ENCODE results near the gene OR1F1. TPM values are rescaled to one million over a fixed set of nuclear protein-coding genes. Genes with fewer than 3 reads are reported as not detected.

Gene OR1F1
- total RNA-seq, 1 experiment from 2014 or later = not detected

DNA sequence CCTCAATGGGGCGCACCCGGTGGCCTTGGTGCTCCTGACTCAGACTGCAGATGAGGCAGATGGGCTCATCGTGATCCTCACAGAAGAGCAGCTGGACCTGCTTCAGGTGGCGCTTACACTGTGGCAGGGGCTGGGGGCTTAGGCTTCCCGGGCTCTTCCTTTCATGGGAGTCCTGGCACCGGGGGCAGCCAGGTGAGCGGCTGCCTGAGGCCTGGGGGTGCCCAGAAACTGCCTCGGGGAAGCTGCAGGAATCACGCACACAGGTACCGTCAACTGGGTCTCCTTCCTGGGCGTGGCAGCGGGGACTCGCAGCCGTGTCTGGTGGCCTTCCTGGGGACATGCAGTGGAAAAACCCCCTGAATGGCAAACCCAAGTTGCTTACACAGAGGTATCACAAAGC is 61.4 kb downstream of the OR1F1 start:
- Histone ChIP-seq H3K27ac (ENCODE audit: low read depth, low read length, poor library complexity, severe bottlenecking) (no peak overlapping the region), H3K9me3 (ENCODE audit: low read depth, low read length, poor library complexity, severe bottlenecking) (no peaks in the 10 kb centered on the region), H3K36me3 (ENCODE audit: insufficient read depth, low read length, poor library complexity, severe bottlenecking) (no peaks in the 10 kb centered on the region), H3K27me3 (replicated peaks; ENCODE audit: insufficient read depth, low read depth, low read length, poor library complexity) (no peaks in the 10 kb centered on the region), H3K4me3 (ENCODE audit: low read depth, low read length, poor library complexity, severe bottlenecking) (no peak overlapping the region), H3K4me1 (ENCODE audit: insufficient read depth, low read length, poor library complexity, severe bottlenecking) (no peaks in the 10 kb centered on the region)
- intact Hi-C loops (cut with micrococcal nuclease; ENCODE audit: unreplicated experiment) = no loop called here
- DNase-seq (ENCODE audit: low spot score) = no peak
- ChIA-PET CTCF (no interaction called here), POLR2A (ENCODE audit: low non-redundant PET) (no interaction called here)
- TF ChIP-seq CTCF (conservative IDR thresholded peaks at IDR 0.05; ENCODE audit: low read depth, low read length) = no peak
- no peak for TF ChIP-seq EZH2 (IDR thresholded peaks at IDR 0.05; ENCODE audit: borderline replicate concordance, low read depth, low read length, poor library complexity, severe bottlenecking)
- no TSS peak for BruUV-seq (replicated peaks)

DNA sequence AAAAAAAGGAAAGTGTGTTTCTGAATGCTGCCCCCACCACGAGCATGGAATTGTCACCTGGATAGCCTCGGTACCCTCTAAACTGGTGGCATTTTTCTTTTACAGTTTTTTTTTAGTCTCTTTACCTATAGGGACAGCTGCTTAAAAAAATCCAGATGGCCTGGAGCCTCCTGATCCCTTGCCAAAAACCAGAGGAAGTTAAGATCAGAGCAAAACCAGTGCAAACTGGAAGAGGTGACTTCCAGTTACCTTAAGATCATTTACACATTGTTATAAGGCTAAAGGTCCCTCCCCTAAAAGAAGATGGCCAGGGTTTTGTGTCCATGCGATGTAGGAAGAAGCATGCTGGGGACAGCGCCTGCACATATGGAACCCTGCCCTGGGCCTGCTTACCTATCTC is 65.0 kb downstream of the OR1F1 start:
- Histone ChIP-seq H3K27ac (ENCODE audit: low read depth, low read length, poor library complexity, severe bottlenecking) (no peak overlapping the region), H3K36me3 (ENCODE audit: insufficient read depth, low read length, poor library complexity, severe bottlenecking) (no peaks in the 10 kb centered on the region), H3K4me1 (ENCODE audit: insufficient read depth, low read length, poor library complexity, severe bottlenecking) (no peaks in the 10 kb centered on the region), H3K9me3 (ENCODE audit: low read depth, low read length, poor library complexity, severe bottlenecking) (no peaks in the 10 kb centered on the region), H3K27me3 (replicated peaks; ENCODE audit: insufficient read depth, low read depth, low read length, poor library complexity) (no peaks in the 10 kb centered on the region), H3K4me3 (ENCODE audit: low read depth, low read length, poor library complexity, severe bottlenecking) (no peak overlapping the region)
- BruUV-seq (replicated peaks) = no TSS peak
- POLR2A ChIA-PET (ENCODE audit: low non-redundant PET) = no interaction called here
- intact Hi-C loops (cut with micrococcal nuclease; ENCODE audit: unreplicated experiment) = no loop called here
- CTCF ChIA-PET = no interaction called here
- DNase-seq (ENCODE audit: low spot score) = no peak
- TF ChIP-seq CTCF (conservative IDR thresholded peaks at IDR 0.05; ENCODE audit: low read depth, low read length) = no peak
- TF ChIP-seq EZH2 (IDR thresholded peaks at IDR 0.05; ENCODE audit: borderline replicate concordance, low read depth, low read length, poor library complexity, severe bottlenecking) = no peak

GRCh38 chr16:3254309-3254708 is 66.3 kb downstream of the OR1F1 start:
- BruUV-seq (replicated peaks) = no TSS peak
- intact Hi-C loops (cut with micrococcal nuclease; ENCODE audit: unreplicated experiment) = no loop called here
- no peak for TF ChIP-seq EZH2 (IDR thresholded peaks at IDR 0.05; ENCODE audit: borderline replicate concordance, low read depth, low read length, poor library complexity, severe bottlenecking)
- no peak for TF ChIP-seq CTCF (conservative IDR thresholded peaks at IDR 0.05; ENCODE audit: low read depth, low read length)
- DNase-seq (ENCODE audit: low spot score) = no peak
- Histone ChIP-seq H3K9me3 (ENCODE audit: low read depth, low read length, poor library complexity, severe bottlenecking) (no peaks in the 10 kb centered on the region), H3K27me3 (replicated peaks; ENCODE audit: insufficient read depth, low read depth, low read length, poor library complexity) (no peaks in the 10 kb centered on the region), H3K4me3 (ENCODE audit: low read depth, low read length, poor library complexity, severe bottlenecking) (no peak overlapping the region), H3K36me3 (ENCODE audit: insufficient read depth, low read length, poor library complexity, severe bottlenecking) (no peaks in the 10 kb centered on the region), H3K4me1 (ENCODE audit: insufficient read depth, low read length, poor library complexity, severe bottlenecking) (no peaks in the 10 kb centered on the region), H3K27ac (ENCODE audit: low read depth, low read length, poor library complexity, severe bottlenecking) (no peak overlapping the region)
- ChIA-PET CTCF (no interaction called here), POLR2A (ENCODE audit: low non-redundant PET) (no interaction called here)

Other genes with a start within 250 kb of the OR1F1 start
- 0.49 and 1.6 TPM in 2 replicates for gene KREMEN2, start 223.9 kb upstream of the OR1F1 start, total RNA-seq (2021)
- gene PAQR4, start 218.9 kb upstream of the OR1F1 start, total RNA-seq (2021) = 46.5 and 49.7 TPM in 2 replicates
- gene PKMYT1, start 207.8 kb upstream of the OR1F1 start, total RNA-seq (2021) = 120 and 128 TPM in 2 replicates
- not detected in 2 replicates for gene CLDN9, start 175.3 kb upstream of the OR1F1 start, total RNA-seq (2021)
- 0.21 and 0.31 TPM in 2 replicates for gene CLDN6, start 170.0 kb upstream of the OR1F1 start, total RNA-seq (2021)
- 23.7 and 39.5 TPM in 2 replicates for gene TNFRSF12A, start 167.8 kb upstream of the OR1F1 start, total RNA-seq (2021)
- 46.6 and 51.4 TPM in 2 replicates for gene HCFC1R1, start 164.3 kb upstream of the OR1F1 start, total RNA-seq (2021)
- gene THOC6, start 164.2 kb upstream of the OR1F1 start, total RNA-seq (2021) = 52.5 and 59.3 TPM in 2 replicates
- not detected in 2 replicates for gene BICDL2, start 151.3 kb upstream of the OR1F1 start, total RNA-seq (2021)
- gene MMP25, start 141.6 kb upstream of the OR1F1 start, total RNA-seq (2021) = 0.80 and 1.3 TPM in 2 replicates
- gene IL32, start 122.6 kb upstream of the OR1F1 start, total RNA-seq (2021) = 4.5 and 7.7 TPM in 2 replicates
- gene ZSCAN10, start 88.9 kb upstream of the OR1F1 start, total RNA-seq (2021) = not detected in 2 replicates
- gene ZNF205, start 75.6 kb upstream of the OR1F1 start, total RNA-seq (2021) = 16.8 and 19.0 TPM in 2 replicates
- 16.0 and 16.1 TPM in 2 replicates for gene ZNF213, start 53.2 kb upstream of the OR1F1 start, total RNA-seq (2021)
- 10.8 and 13.0 TPM in 2 replicates for gene ZNF200, start 47.0 kb downstream of the OR1F1 start, total RNA-seq (2021)
- gene MEFV, start 68.4 kb downstream of the OR1F1 start, total RNA-seq (2021) = not detected in 2 replicates
- gene ZNF263, start 95.3 kb downstream of the OR1F1 start, total RNA-seq (2021) = 30.0 and 34.8 TPM in 2 replicates
- 5.7 and 7.9 TPM in 2 replicates for gene TIGD7, start 117.2 kb downstream of the OR1F1 start, total RNA-seq (2021)
- 40.9 and 44.5 TPM in 2 replicates for gene ZNF75A, start 117.3 kb downstream of the OR1F1 start, total RNA-seq (2021)
- not detected in 2 replicates for gene OR2C1, start 167.7 kb downstream of the OR1F1 start, total RNA-seq (2021)
- 17.2 and 17.3 TPM in 2 replicates for gene ZSCAN32, start 212.8 kb downstream of the OR1F1 start, total RNA-seq (2021)
- gene ZNF174, start 213.0 kb downstream of the OR1F1 start, total RNA-seq (2021) = 12.2 and 13.7 TPM in 2 replicates

Measured in A673 (cell line).